Urothelium cell line (cell line): ENCODE data around the gene ABI2.
"Not testable (repeated sequence)": the region's sequence is repeated elsewhere in the genome, so short reads cannot be mapped to it uniquely, and the experiment has no call there.

ENCODE experiments used
- DNase-seq: peaks from one replicate; pipeline ENCODE4 v3.0.0; 2011; ENCODE audit warnings: low spot score, mixed read lengths
- FAIRE-seq: peaks from 2 replicates; lab custom pipeline; 2011; peaks lifted over from hg19 to GRCh38; lab: Jason Lieb, UNC

Gene ABI2

GRCh38 chr2:203354966-203355365 lies 26.8 kb downstream of the ABI2 start:
- FAIRE-seq: no peak

GRCh38 chr2:203359450-203359849 lies 31.3 kb downstream of the ABI2 start:
- DNase-seq (no peak), FAIRE-seq (no peak)

More at GRCh38 chr2:203354966-203355365, 26.8 kb downstream of the ABI2 start:
- no peak for DNase-seq

GRCh38 chr2:203360833-203361430 lies 32.7 kb downstream of the ABI2 start:
- FAIRE-seq (no peak), DNase-seq (no peak)

GRCh38 chr2:203361495-203361894 lies 33.3 kb downstream of the ABI2 start:
- DNase-seq: no peak
- no peak for FAIRE-seq

- FAIRE-seq (no peak), DNase-seq (no peak)
These were observed 33.7 kb downstream of the ABI2 start for GRCh38 chr2:203361922-203362321.

GRCh38 chr2:203366639-203367466 lies 38.7 kb downstream of the ABI2 start:
- FAIRE-seq: no peak
- no peak for DNase-seq

- DNase-seq, FAIRE-seq: not testable (repeated sequence)
These were observed 44.5 kb downstream of the ABI2 start for GRCh38 chr2:203372706-203373105.

GRCh38 chr2:203376173-203376572 lies 48.0 kb downstream of the ABI2 start:
- FAIRE-seq (no peak), DNase-seq (no peak)

- FAIRE-seq: no peak
- DNase-seq: no peak
These were observed 51.0 kb downstream of the ABI2 start for GRCh38 chr2:203379156-203379555.

GRCh38 chr2:203383038-203383437 lies 54.8 kb downstream of the ABI2 start:
- FAIRE-seq (no peak), DNase-seq (no peak)

- not testable (repeated sequence) for DNase-seq, FAIRE-seq
These were observed 60.0 kb downstream of the ABI2 start for GRCh38 chr2:203388153-203388552.

GRCh38 chr2:203394519-203395227 lies 66.5 kb downstream of the ABI2 start:
- no peak for DNase-seq
- FAIRE-seq: no peak

- FAIRE-seq (no peak), DNase-seq (no peak)
These were observed 67.7 kb downstream of the ABI2 start for GRCh38 chr2:203395858-203396257.

- FAIRE-seq (no peak), DNase-seq (no peak)
These were observed 68.5 kb downstream of the ABI2 start for GRCh38 chr2:203396667-203397066.

- FAIRE-seq (no peak), DNase-seq (no peak)
These were observed 70.8 kb downstream of the ABI2 start for GRCh38 chr2:203399031-203399430.

GRCh38 chr2:203400805-203401585 lies 72.8 kb downstream of the ABI2 start:
- no peak for FAIRE-seq
- DNase-seq: no peak

GRCh38 chr2:203404996-203405395 lies 76.8 kb downstream of the ABI2 start:
- FAIRE-seq (no peak), DNase-seq (no peak)

- FAIRE-seq (no peak), DNase-seq (no peak)
These were observed 79.3 kb downstream of the ABI2 start for GRCh38 chr2:203407496-203407895.

- FAIRE-seq (no peak), DNase-seq (no peak)
These were observed 84.5 kb downstream of the ABI2 start for GRCh38 chr2:203412546-203413331.

- FAIRE-seq (no peak), DNase-seq (no peak)
These were observed 85.6 kb downstream of the ABI2 start for GRCh38 chr2:203413796-203414195.
